ENCODE data around the gene MYADM.
A peak's percentile ranks its signal among the peaks of the same experiment; 100 is the strongest.
"Not testable (repeated sequence)": the region's sequence is repeated elsewhere in the genome, so short reads cannot be mapped to it uniquely, and the experiment has no call there.

The MYADM gene

GRCh38 chr19:53867225-53868090 lies at the start of gene MYADM:
TSS of gene MYADM (plus strand) at chr19:53867883. CDS start at chr19:53873530, 5,647 bp downstream.
- H3K4me3 ChIP-seq (ENCODE audit: low read length in 2 of 2), result peak within 1 kb of the TSS; percentile 85 to 93
- H3K27ac ChIP-seq (ENCODE audit: low read depth in 2 of 2, low read length in 2 of 2), result peak within 1 kb of the TSS; percentile 95 to 96
- H3K36me3 ChIP-seq (ENCODE audit: control insufficient read depth in 2 of 2, insufficient read depth in 2 of 2, low read length in 2 of 2), result no peaks in the 10 kb centered on the region
- no peaks in the 10 kb centered on the region for H3K27me3 ChIP-seq (ENCODE audit: control insufficient read depth in 2 of 2, insufficient read depth in 2 of 2, low read length in 2 of 2)
- H3K4me1 ChIP-seq (ENCODE audit: control insufficient read depth in 2 of 2, insufficient read depth in 2 of 2, low read length in 2 of 2), result peaks cover 27 to 43% of the 10 kb centered on the region in 2 donors
- H3K9ac ChIP-seq (ENCODE audit: low read depth in 1 of 2, low read length in 2 of 2), result peak within 1 kb of the TSS; percentile 86 to 96
- no peaks in the 10 kb centered on the region for H3K9me3 ChIP-seq (ENCODE audit: control insufficient read depth in 2 of 2, low read length in 2 of 2)

GRCh38 chr19:53818756-53819155 lies 48.9 kb upstream of the MYADM start:
- Histone ChIP-seq H3K9ac (ENCODE audit: low read depth in 1 of 2, low read length in 2 of 2) (no peak overlapping the region), H3K27ac (ENCODE audit: low read depth in 2 of 2, low read length in 2 of 2) (no peak overlapping the region), H3K4me1 (ENCODE audit: control insufficient read depth in 2 of 2, insufficient read depth in 2 of 2, low read length in 2 of 2) (no peaks in the 10 kb centered on the region), H3K27me3 (ENCODE audit: control insufficient read depth in 2 of 2, insufficient read depth in 2 of 2, low read length in 2 of 2) (no peaks in the 10 kb centered on the region), H3K36me3 (ENCODE audit: control insufficient read depth in 2 of 2, insufficient read depth in 2 of 2, low read length in 2 of 2) (no peaks in the 10 kb centered on the region), H3K4me3 (ENCODE audit: low read length in 2 of 2) (no peak overlapping the region), H3K9me3 (ENCODE audit: control insufficient read depth in 2 of 2, low read length in 2 of 2) (no peaks in the 10 kb centered on the region)

GRCh38 chr19:53819861-53820260 lies 47.8 kb upstream of the MYADM start:
- Histone ChIP-seq H3K4me1 (ENCODE audit: control insufficient read depth in 2 of 2, insufficient read depth in 2 of 2, low read length in 2 of 2) (no peaks in the 10 kb centered on the region), H3K9ac (ENCODE audit: low read depth in 1 of 2, low read length in 2 of 2) (no peak overlapping the region), H3K4me3 (ENCODE audit: low read length in 2 of 2) (no peak overlapping the region), H3K36me3 (ENCODE audit: control insufficient read depth in 2 of 2, insufficient read depth in 2 of 2, low read length in 2 of 2) (no peaks in the 10 kb centered on the region), H3K27ac (ENCODE audit: low read depth in 2 of 2, low read length in 2 of 2) (no peak overlapping the region), H3K27me3 (ENCODE audit: control insufficient read depth in 2 of 2, insufficient read depth in 2 of 2, low read length in 2 of 2) (peaks cover 0 to 3% of the 10 kb centered on the region in 2 donors), H3K9me3 (ENCODE audit: control insufficient read depth in 2 of 2, low read length in 2 of 2) (no peaks in the 10 kb centered on the region)

- Histone ChIP-seq H3K36me3 (ENCODE audit: control insufficient read depth in 2 of 2, insufficient read depth in 2 of 2, low read length in 2 of 2) (no peaks in the 10 kb centered on the region), H3K9ac (ENCODE audit: low read depth in 1 of 2, low read length in 2 of 2) (no peak overlapping the region), H3K9me3 (ENCODE audit: control insufficient read depth in 2 of 2, low read length in 2 of 2) (no peaks in the 10 kb centered on the region), H3K27me3 (ENCODE audit: control insufficient read depth in 2 of 2, insufficient read depth in 2 of 2, low read length in 2 of 2) (peaks cover 0 to 3% of the 10 kb centered on the region in 2 donors), H3K4me3 (ENCODE audit: low read length in 2 of 2) (no peak overlapping the region), H3K27ac (ENCODE audit: low read depth in 2 of 2, low read length in 2 of 2) (no peak overlapping the region), H3K4me1 (ENCODE audit: control insufficient read depth in 2 of 2, insufficient read depth in 2 of 2, low read length in 2 of 2) (no peaks in the 10 kb centered on the region)
These were observed 44.1 kb upstream of the MYADM start for GRCh38 chr19:53823380-53824120.

- Histone ChIP-seq H3K27ac (ENCODE audit: low read depth in 2 of 2, low read length in 2 of 2) (no peak within 1 kb of the TSS), H3K4me3 (ENCODE audit: low read length in 2 of 2) (peak within 1 kb of the TSS in 1 of 2 donors; percentile 44), H3K4me1 (ENCODE audit: control insufficient read depth in 2 of 2, insufficient read depth in 2 of 2, low read length in 2 of 2) (no peaks in the 10 kb centered on the region)
These were observed 43.5 kb upstream of the MYADM start, which contains the start of gene NLRP12 for GRCh38 chr19:53824134-53824611. TSS of gene NLRP12 (minus strand) at chr19:53824314. CDS start at chr19:53824174, 140 bp downstream.

GRCh38 chr19:53826876-53827275 lies 40.8 kb upstream of the MYADM start:
- H3K27me3 ChIP-seq (ENCODE audit: control insufficient read depth in 2 of 2, insufficient read depth in 2 of 2, low read length in 2 of 2), result peaks cover 3 to 7% of the 10 kb centered on the region in 2 donors
- no peaks in the 10 kb centered on the region for H3K36me3 ChIP-seq (ENCODE audit: control insufficient read depth in 2 of 2, insufficient read depth in 2 of 2, low read length in 2 of 2)
- no peak overlapping the region for H3K27ac ChIP-seq (ENCODE audit: low read depth in 2 of 2, low read length in 2 of 2)
- H3K4me3 ChIP-seq (ENCODE audit: low read length in 2 of 2), result no peak overlapping the region
- no peaks in the 10 kb centered on the region for H3K4me1 ChIP-seq (ENCODE audit: control insufficient read depth in 2 of 2, insufficient read depth in 2 of 2, low read length in 2 of 2)
- H3K9ac ChIP-seq (ENCODE audit: low read depth in 1 of 2, low read length in 2 of 2), result no peak overlapping the region
- H3K9me3 ChIP-seq (ENCODE audit: control insufficient read depth in 2 of 2, low read length in 2 of 2), result no peaks in the 10 kb centered on the region

More at GRCh38 chr19:53824134-53824611, 43.5 kb upstream of the MYADM start, which contains the start of gene NLRP12:
- Histone ChIP-seq H3K27me3 (ENCODE audit: control insufficient read depth in 2 of 2, insufficient read depth in 2 of 2, low read length in 2 of 2) (peaks cover 0 to 3% of the 10 kb centered on the region in 2 donors), H3K9ac (ENCODE audit: low read depth in 1 of 2, low read length in 2 of 2) (no peak within 1 kb of the TSS), H3K9me3 (ENCODE audit: control insufficient read depth in 2 of 2, low read length in 2 of 2) (no peaks in the 10 kb centered on the region), H3K36me3 (ENCODE audit: control insufficient read depth in 2 of 2, insufficient read depth in 2 of 2, low read length in 2 of 2) (no peaks in the 10 kb centered on the region)

GRCh38 chr19:53828531-53828930 lies 39.2 kb upstream of the MYADM start:
- no peaks in the 10 kb centered on the region for H3K4me1 ChIP-seq (ENCODE audit: control insufficient read depth in 2 of 2, insufficient read depth in 2 of 2, low read length in 2 of 2)
- peaks cover 3 to 7% of the 10 kb centered on the region in 2 donors for H3K27me3 ChIP-seq (ENCODE audit: control insufficient read depth in 2 of 2, insufficient read depth in 2 of 2, low read length in 2 of 2)
- no peak overlapping the region for H3K4me3 ChIP-seq (ENCODE audit: low read length in 2 of 2)
- no peak overlapping the region for H3K27ac ChIP-seq (ENCODE audit: low read depth in 2 of 2, low read length in 2 of 2)
- no peaks in the 10 kb centered on the region for H3K9me3 ChIP-seq (ENCODE audit: control insufficient read depth in 2 of 2, low read length in 2 of 2)
- no peaks in the 10 kb centered on the region for H3K36me3 ChIP-seq (ENCODE audit: control insufficient read depth in 2 of 2, insufficient read depth in 2 of 2, low read length in 2 of 2)
- H3K9ac ChIP-seq (ENCODE audit: low read depth in 1 of 2, low read length in 2 of 2), result no peak overlapping the region

- H3K4me3 ChIP-seq (ENCODE audit: low read length in 2 of 2); H3K27ac ChIP-seq (ENCODE audit: low read depth in 2 of 2, low read length in 2 of 2); H3K27me3 ChIP-seq (ENCODE audit: control insufficient read depth in 2 of 2, insufficient read depth in 2 of 2, low read length in 2 of 2); H3K9me3 ChIP-seq (ENCODE audit: control insufficient read depth in 2 of 2, low read length in 2 of 2); H3K9ac ChIP-seq (ENCODE audit: low read depth in 1 of 2, low read length in 2 of 2); H3K36me3 ChIP-seq (ENCODE audit: control insufficient read depth in 2 of 2, insufficient read depth in 2 of 2, low read length in 2 of 2); H3K4me1 ChIP-seq (ENCODE audit: control insufficient read depth in 2 of 2, insufficient read depth in 2 of 2, low read length in 2 of 2): not testable (repeated sequence)
These were observed 34.8 kb upstream of the MYADM start for GRCh38 chr19:53832861-53833260.

- H3K27me3 ChIP-seq (ENCODE audit: control insufficient read depth in 2 of 2, insufficient read depth in 2 of 2, low read length in 2 of 2); H3K4me1 ChIP-seq (ENCODE audit: control insufficient read depth in 2 of 2, insufficient read depth in 2 of 2, low read length in 2 of 2); H3K36me3 ChIP-seq (ENCODE audit: control insufficient read depth in 2 of 2, insufficient read depth in 2 of 2, low read length in 2 of 2); H3K9me3 ChIP-seq (ENCODE audit: control insufficient read depth in 2 of 2, low read length in 2 of 2); H3K4me3 ChIP-seq (ENCODE audit: low read length in 2 of 2); H3K27ac ChIP-seq (ENCODE audit: low read depth in 2 of 2, low read length in 2 of 2); H3K9ac ChIP-seq (ENCODE audit: low read depth in 1 of 2, low read length in 2 of 2): not testable (repeated sequence)
These were observed 29.2 kb upstream of the MYADM start for GRCh38 chr19:53838446-53838845.

GRCh38 chr19:53840241-53840640 lies 27.4 kb upstream of the MYADM start:
- H3K27me3 ChIP-seq (ENCODE audit: control insufficient read depth in 2 of 2, insufficient read depth in 2 of 2, low read length in 2 of 2); H3K4me3 ChIP-seq (ENCODE audit: low read length in 2 of 2); H3K9ac ChIP-seq (ENCODE audit: low read depth in 1 of 2, low read length in 2 of 2); H3K27ac ChIP-seq (ENCODE audit: low read depth in 2 of 2, low read length in 2 of 2); H3K36me3 ChIP-seq (ENCODE audit: control insufficient read depth in 2 of 2, insufficient read depth in 2 of 2, low read length in 2 of 2); H3K4me1 ChIP-seq (ENCODE audit: control insufficient read depth in 2 of 2, insufficient read depth in 2 of 2, low read length in 2 of 2); H3K9me3 ChIP-seq (ENCODE audit: control insufficient read depth in 2 of 2, low read length in 2 of 2): not testable (repeated sequence)
